Amniotic stem cell (primary cell): Measurements from ENCODE around the gene TSPAN1.
A peak's percentile ranks its signal among the peaks of the same experiment; 100 is the strongest.

ENCODE experiments used
- DNase-seq: peaks from one replicate; lab custom pipeline; 2025; lab: John Stamatoyannopoulos, UW

TSPAN1 gene

DNA sequence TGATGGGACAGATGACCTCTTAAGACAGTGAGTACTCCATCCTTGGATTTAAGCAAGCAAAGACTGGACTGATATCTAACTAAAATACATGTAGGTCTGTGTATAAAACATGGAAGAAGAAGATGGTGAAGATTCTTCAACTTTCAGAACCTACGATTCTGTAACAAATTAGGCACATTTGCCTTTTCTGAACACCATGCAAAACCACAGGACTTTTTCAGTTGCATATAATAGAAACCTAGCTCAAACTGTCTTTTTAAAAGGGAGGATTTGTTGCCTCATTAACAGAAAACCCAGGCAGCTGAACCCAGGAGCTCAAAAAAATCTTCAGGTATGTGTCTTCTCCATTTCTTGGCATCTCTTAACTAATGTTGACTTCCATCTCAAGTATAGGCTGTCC, 14.7 kb upstream of the TSPAN1 start:
- no peak for DNase-seq

DNA sequence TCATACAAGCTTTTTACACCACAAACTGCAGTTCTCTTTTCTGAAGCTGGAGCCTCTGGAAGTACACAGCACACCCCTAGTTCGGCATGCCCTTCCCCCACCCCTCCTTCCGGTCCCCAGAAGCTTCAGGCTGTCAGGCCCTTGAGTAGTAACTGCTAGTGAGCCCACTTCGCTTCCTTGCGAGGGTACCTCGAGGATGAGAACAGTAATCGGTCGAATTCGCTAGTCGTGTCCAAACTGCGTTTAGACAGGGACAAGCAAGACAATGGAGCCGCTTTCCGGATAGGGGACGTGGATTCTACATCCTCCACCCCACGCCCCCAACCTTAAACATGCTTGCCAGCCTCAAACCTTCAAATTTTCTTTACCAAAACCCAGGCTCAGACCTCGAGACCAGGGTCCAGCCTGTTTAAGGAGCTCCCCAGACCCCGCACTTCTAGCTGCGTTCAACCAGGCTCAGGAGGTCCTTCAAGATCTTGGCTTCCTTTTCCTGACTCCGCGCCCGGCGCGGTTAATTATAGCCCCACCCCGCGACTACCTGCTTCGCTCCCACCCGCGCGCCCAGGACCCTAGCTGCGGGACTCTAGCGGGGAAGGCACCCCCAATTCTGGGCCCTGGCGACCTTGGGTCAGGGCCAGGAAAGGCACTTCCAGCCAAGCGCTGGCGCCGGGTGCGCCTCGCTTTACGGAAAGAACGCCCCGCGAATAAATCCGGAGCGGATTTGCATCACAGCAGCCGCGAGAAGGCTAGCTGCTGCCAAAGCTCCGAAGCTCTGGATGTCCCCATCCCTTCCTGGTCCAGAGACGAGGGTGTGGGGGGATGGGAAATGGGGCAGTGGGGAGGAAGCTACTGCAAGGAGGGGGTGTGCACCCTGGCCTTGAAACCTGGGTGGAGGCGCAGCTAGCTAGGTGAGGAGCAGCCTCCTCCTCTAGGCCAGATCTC, 8.1 kb upstream of the TSPAN1 start:
- DNase-seq: no peak

DNA sequence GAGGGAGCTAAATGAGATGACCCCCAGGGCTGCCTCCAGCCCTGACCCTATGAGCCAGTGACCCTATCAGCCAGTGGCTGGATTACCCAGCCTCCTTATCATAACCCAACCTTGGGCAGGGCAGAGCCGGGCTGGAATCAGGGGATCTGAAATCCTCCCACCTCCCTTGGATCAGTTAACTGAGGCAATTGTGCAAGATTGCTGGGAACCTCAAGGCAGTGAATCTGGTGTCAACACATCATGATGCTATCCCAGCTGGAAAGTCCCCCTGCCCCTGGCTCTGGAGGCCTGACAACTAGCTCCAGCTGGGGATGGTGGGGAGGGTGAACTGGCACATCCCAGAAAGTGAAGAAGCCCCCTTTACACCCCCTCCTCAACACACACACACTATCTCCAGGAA, 6.4 kb upstream of the TSPAN1 start:
- DNase-seq: no peak

DNA sequence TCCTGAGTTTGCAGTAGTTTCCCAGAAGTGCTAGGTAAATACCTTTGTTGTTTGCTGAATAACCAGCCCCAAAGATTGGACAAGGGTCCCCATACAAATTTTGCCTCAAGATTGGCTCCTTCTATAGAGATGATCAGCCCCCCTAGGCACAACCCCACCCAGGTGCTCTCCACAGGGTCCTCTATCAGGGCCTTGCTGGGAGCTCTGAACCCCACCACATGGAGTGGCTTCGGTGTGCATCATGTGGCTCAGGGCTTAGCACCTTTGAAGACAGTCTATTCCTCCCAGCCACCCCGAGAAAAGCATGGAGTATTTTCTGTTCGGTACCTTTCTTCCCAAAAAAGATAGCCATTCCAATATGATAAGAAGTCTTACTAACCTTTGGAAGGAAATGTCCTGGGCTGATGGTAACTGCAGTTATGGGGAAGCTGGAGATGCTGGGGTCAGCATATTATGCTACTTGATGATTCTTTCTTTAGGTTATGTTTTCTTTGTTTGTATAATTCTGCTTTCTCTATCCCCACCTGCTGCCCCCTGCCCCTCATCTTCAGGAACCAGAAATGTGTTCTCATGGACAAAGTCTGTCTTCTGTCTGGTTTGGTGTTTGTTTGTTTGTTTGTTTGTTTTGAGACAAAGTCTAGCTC, 5.0 kb upstream of the TSPAN1 start:
- DNase-seq: no peak

DNA sequence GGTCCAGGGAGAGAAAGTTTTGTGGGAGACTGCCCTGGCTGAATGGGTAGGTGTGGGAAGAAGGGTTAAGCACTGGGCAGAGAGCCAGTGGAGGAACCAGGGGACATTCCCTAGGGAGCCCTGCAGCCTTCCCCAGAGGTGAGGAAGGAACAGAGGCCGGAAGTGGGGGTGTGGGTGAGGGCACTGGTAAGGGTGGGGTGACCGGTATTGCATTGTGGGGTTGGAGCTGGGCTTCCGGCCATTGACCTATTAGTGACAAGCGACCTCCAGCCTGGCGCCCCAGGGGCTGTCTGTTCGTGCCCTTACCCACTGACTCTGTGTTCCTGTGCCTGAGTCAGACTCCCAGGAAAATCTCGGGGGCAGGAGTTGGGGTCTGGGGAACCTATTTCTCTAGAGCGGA, 3.5 kb upstream of the TSPAN1 start:
- no peak for DNase-seq

DNA sequence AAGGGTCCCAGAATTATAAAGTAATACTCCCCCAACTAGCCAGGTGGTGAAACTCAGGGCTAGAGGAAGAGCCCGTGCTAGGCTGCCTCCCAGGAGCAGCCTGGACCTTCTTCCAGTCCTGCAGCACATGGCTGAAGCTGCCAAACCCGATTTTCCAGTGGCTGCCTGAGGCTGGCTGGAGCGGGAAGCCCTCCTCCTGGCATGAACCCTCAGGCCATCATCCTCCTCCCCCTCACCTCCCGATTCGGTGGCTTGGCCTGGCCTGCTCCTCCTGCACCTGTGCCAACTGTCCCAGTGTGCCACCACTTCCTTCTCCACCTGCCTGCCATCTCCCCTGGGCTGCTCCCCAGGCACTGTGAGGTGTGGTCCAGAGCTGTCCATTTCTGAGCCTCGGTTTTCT, 3.0 kb upstream of the TSPAN1 start:
- DNase-seq: no peak

DNA sequence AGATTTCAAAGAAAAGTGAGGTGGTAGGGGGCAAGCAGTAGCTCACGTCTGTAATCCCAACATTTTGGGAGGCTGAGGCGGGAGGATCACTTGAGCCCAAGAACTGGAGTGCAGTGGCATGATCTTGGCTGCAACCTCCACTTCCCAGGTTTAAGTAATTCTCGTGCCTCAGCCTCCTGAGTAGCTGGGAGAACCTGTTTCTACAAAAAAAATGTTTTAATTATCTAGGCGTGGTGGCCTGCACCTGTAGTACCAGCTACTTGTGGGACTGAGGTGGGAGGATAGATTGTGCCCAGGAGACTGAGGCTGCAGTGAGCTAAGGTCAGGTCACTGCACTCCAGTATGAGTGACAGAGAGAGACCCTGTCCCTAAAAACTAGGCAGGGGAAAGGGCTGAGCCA, 2.6 kb upstream of the TSPAN1 start:
- no peak for DNase-seq

DNA sequence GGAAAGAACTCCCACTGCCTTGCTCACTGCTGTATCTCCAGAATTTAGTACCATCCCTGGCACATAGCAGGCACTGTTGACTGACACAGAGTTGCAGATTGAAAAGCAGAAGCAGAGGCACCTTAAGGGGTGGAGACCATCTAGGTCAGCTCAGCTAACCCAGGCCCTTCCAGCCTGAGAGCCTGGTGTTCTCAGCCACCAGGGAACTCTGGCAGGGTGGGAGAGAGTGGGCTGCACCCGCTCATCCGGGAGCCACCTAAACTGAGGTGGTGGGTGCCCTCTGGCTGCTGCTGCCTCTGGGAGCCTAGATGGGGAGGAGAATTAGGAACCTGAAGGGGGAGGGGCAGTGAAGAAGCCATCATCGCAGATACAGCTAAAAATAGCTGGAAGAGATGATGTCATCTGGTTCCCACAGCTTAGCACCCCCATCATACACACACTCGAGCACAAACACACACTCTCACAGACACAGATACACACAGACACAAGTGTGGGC, 1.5 kb upstream of the TSPAN1 start:
- DNase-seq: no peak

DNA sequence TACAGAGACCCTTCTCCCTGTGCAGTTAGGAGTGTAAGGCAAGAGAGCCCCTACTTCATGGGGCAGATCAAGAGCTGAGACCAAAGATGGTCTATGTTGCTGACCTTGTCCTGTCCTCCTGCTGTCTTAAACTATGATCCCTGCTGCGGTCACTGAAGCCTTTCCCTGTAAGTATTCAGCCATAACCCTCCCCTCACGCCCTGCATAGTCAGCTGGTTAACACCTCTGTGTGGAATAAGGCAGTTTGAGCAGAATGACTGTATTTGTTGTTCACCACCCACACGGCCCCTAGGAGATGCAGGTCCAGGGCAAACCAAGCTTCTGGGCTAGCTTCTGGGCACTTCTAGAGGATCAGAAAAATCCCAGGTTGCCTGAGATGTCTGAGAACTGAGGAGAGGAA, 356 bp downstream of the TSPAN1 start:
- no peak for DNase-seq

DNA sequence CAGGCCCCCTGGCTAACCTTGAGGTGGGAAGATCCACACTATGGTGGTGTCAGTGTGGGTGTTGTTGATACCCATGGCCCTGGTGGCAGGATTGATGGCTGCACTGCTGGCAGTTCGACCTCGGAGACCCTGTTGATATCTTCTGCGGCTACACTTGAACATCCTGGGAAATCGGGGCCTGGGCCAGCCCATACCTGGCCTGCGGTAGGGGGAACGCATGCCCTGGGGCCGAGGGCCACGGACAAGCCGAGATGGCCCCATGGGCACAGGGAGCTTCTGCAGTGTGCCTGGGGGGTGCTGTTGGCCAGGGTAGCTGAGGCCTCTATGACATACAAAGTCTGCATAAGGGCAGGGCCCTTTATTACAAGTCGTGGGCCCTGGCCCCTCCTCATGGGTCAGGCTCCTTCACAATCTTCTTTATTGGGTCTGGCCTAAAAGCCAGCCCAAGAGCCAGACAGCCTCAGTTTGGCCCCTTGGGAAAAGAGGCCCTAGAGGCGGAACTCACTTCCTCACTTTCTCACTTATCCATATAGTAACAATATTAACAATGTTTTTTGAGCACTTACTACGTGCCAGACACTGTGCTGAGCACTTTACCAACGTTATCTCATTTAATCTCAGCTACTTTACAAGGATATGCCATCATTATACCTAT, 1.5 kb downstream of the TSPAN1 start, which contains the start of gene P3R3URF:
Gene P3R3URF (minus strand): TSS at position 278 of the 655 bp plus-strand sequence. CDS start 17 bp downstream, at position 261.
- DNase-seq: no peak

DNA sequence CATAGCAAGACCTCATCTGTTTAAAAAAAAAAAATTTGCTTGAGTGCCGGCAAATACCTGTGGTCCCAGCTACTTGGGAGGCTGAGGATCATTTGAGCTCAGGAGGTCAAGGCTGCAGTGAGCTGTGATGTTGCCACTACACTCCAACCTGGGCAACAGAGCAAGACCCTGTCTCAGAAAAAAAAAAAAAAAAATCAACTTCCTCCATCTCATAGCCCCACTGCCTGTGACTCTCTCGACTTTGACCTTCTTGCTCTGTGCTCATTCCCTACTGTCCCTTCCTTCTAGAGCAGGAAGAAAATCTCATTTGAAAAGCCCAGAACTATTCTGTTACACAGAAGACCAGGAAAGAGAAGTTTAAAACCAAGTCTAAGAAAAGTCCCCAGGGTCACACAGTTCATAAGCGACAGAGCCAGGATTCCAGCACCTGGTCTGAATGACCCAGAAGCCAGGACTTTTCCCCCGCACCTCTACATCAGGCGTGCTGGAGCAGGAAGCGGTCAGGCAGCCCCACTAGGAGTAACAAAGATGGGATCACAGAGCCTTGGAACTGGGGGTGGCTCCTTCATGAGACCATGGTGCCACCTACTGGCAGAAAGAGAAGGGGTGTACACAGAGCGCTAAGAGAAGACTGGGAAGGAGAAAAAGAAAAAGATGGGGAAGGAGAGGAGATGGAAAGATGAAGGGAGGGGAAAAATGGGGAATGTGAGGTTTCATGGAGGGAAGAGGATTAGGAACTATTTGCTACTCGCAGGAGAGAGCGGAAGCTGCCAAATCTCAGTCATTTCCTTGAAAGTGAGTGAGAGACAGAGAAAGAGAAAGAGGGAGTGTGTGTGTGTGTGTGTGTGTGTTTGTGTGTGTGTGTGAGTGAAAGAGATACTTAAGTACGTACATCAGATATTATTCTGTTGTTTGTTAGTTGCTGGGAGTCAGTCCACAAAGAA, 4.5 kb downstream of the TSPAN1 start:
- peak; percentile 71 for DNase-seq

DNA sequence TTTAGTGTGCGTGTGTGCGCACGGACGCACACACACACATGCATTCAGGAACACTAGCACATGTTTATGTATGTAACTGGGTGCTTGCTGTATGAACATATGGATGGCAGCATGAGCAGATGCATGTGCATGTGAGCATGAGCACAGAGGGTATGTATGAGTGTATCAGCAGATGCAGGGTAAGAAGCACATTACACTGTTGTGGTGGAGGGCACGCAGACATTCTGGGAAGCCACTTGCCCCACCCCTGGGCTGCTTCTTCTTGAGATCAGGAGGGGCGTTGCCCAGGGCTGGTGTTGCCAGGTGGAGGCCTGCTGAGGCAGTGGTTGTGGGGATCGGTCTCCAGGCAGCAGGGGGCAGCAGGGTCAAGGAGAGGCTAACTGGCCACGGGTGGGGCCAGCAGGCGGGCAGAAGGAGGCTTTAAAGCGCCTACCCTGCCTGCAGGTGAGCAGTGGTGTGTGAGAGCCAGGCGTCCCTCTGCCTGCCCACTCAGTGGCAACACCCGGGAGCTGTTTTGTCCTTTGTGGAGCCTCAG, 5.3 kb downstream of the TSPAN1 start:
- DNase-seq: no peak

DNA sequence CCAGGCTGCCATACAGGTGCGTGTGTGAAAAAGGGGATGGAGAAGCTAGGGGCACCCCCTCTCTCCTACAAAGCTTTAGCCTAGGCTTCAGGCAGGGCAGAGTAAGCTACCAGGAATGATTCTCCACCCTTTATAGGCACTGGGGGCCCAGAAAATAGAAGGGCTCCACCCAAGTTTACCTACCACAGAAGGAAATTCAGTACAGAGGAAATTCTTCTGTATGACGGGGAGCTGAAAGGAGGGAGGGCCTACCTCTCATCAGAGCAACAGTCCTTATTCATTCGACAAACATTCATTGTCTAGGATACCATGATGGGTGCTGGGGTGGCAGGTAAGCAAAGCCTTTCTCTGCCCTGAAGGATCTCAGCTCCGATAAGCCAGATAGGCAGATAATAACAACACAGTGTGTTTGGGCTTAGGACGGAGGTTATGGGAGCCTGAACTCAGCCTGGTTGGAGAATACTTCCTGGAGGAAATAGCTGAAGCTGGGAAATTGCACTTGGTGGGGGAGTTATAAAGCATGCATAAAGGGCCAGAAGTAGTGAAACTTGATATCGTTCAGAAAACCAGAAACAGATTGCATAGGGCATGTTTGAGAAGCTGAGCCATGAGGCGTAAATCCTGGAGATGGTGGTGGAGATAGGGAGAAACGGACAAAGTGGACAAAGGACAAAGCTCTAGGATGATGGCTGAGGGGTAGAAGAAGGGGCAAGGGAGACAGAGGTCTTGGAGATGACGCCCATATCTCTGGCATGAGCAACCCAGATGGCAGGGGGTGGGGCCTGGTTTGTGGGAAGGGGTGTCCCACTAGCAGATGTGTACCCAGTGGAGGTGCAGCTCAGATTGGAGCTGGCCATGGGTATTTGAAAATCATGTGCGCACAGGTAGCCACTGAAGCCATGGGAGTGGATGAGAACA, 6.7 kb downstream of the TSPAN1 start:
- no peak for DNase-seq

DNA sequence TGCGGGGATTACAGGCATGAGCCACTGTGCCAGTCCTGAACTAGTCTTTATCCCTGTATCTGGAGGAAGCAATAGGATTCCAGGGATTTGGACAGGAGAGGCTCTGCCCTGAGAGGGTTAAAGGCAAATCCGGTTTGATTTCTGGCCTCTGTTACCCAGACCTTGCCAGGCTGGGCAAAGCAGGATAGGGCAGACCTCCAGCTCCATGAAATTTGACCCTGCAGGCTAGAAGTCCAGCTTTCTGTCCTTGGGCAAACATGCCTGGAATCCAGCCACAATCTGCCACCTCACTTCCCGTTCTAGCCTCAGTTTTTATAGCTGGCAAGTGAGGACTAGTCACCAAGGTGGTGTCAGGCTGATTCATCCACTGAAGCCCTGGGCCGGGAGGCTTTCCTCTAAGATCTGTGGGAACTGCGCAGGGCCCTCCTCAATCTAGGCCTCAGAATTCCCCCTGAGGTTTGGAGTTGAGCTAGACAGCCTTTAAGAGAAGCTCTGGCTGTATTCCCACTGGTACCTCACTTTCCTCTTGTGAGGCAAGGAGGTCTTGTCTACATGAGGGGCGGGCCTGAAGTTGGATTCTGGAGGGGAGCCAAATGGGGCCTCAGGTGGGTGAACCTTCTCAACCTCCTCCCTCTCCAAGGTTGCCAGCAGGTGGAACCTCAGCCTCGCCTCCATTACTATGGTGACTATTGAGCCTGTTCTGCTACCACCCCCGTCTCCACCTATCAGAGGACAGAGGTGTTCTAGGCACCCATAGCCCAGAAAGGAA, 8.4 kb downstream of the TSPAN1 start:
- peak; percentile 91 for DNase-seq

DNA sequence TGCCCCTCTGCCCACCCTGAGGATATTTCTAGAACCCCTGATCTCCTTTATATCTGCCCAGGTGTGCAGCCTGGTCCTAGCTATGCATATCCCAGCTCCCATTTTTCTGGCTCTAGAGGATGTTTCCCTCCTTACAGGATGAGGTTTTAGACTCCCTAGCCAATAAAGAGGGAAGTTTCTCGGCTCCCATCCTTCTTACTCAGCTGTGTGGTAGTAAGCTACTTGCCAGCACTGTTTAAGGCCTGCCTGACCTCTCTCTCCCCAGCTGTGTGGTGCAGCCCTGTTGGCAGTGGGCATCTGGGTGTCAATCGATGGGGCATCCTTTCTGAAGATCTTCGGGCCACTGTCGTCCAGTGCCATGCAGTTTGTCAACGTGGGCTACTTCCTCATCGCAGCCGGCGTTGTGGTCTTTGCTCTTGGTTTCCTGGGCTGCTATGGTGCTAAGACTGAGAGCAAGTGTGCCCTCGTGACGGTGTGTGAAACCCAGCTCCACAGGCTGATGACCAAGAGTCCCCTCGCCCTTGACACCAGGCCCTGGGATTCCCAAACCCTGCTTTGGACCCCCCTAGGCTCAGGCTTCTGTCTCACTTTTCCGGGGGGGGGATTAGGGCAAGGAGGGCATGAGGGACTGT, 9.2 kb downstream of the TSPAN1 start:
- no peak for DNase-seq

DNA sequence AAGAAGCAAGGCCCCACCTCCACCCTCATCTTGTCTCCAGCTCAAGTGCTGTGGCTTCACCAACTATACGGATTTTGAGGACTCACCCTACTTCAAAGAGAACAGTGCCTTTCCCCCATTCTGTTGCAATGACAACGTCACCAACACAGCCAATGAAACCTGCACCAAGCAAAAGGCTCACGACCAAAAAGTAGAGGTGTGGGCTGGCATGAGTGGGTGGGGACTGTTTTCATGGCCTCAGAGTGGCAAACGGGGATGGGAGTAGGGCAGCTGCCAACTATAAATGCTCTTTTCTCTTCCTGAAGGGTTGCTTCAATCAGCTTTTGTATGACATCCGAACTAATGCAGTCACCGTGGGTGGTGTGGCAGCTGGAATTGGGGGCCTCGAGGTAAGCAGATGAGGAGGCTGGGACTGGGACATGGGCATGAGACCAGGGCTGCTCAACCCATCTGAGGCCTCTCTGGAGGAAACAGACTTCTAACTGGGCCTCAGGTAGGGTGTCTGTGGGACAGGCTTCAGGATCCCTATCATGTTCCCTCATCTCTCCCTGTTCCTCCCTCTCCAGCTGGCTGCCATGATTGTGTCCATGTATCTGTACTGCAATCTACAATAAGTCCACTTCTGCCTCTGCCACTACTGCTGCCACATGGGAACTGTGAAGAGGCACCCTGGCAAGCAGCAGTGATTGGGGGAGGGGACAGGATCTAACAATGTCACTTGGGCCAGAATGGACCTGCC, 10.2 kb downstream of the TSPAN1 start:
- DNase-seq: no peak

DNA sequence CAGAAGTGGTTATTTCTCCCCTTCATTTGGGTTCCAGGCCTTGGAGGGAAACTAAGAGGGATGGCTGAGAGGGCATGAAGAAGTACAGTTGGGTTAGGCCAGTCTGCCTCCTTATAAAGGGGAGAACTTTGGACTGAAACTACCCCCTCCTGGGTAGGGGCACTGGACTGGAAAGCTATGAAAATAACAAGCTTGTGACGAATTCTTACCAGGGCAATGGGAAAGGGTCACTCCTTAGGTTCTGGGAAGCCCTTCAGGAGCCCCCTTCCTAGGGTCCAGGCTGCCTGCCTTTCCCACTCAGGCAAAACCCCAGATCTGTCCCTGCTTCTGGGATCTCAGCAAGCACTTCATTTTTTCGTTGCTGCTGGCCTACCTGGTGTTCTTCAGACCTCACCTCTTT, 11.2 kb downstream of the TSPAN1 start:
- no peak for DNase-seq
